CD4-positive, alpha-beta T cell treated with Interleukin-10 for 1 hour (primary cell): ENCODE results near the gene MCIDAS.
A peak's percentile ranks its signal among the peaks of the same experiment; 100 is the strongest.

Experiments used
- DNase-seq: peaks from one replicate; pipeline ENCODE4 v3.0.0-alpha.2; 2020

Gene MCIDAS

GRCh38 chr5:55226934-55227663 is at the start of gene MCIDAS:
TSS of gene MCIDAS (minus strand) at chr5:55227315. CDS start at chr5:55227138, 177 bp downstream.
- DNase-seq = peak; percentile 47

GRCh38 chr5:55276771-55277170 is 49.7 kb upstream of the MCIDAS start:
- no peak for DNase-seq

- DNase-seq = no peak
Measured at GRCh38 chr5:55258339-55258738, 31.2 kb upstream of the MCIDAS start.

- no peak for DNase-seq
Measured at GRCh38 chr5:55254802-55255201, 27.7 kb upstream of the MCIDAS start.

- no peak for DNase-seq
Measured at GRCh38 chr5:55250064-55250463, 22.9 kb upstream of the MCIDAS start.

GRCh38 chr5:55241746-55242145 is 14.6 kb upstream of the MCIDAS start:
- no peak for DNase-seq

- DNase-seq = no peak
Measured at GRCh38 chr5:55236800-55237199, 9.7 kb upstream of the MCIDAS start.

- DNase-seq = no peak
Measured at GRCh38 chr5:55234121-55234700, 7.1 kb upstream of the MCIDAS start.

- DNase-seq = peak; percentile 66
Measured at GRCh38 chr5:55232985-55233928, 6.1 kb upstream of the MCIDAS start, which contains the start of gene CCNO. TSS of gene CCNO (minus strand) at chr5:55233608. CDS start at chr5:55233523, 85 bp downstream.

- no peak for DNase-seq
Measured at GRCh38 chr5:55232271-55232984, 5.3 kb upstream of the MCIDAS start.

- no peak for DNase-seq
Measured at GRCh38 chr5:55231919-55232270, 4.8 kb upstream of the MCIDAS start.

- no peak for DNase-seq
Measured at GRCh38 chr5:55231029-55231918, 4.2 kb upstream of the MCIDAS start.

GRCh38 chr5:55230086-55230629 is 3.0 kb upstream of the MCIDAS start:
- no peak for DNase-seq

GRCh38 chr5:55227664-55228430 is 732 bp upstream of the MCIDAS start:
- no peak for DNase-seq

- DNase-seq = peak; percentile 36
Measured at GRCh38 chr5:55226027-55226933, 835 bp downstream of the MCIDAS start.

- DNase-seq = no peak
Measured at GRCh38 chr5:55225346-55225745, 1.8 kb downstream of the MCIDAS start.

GRCh38 chr5:55223812-55224240 is 3.3 kb downstream of the MCIDAS start:
- no peak for DNase-seq

- no peak for DNase-seq
Measured at GRCh38 chr5:55222985-55223811, 3.9 kb downstream of the MCIDAS start.
